ENCODE measurements around the gene POP7. TPM values are rescaled to one million over a fixed set of nuclear protein-coding genes. Genes with fewer than 3 reads are reported as not detected.

POP7 gene
- total and polyA plus RNA-seq, 2 experiments from 2014 or later = 39.2 to 48.7 TPM

- Histone ChIP-seq H3K9me2 (replicated peaks; ENCODE audit: insufficient read depth) (no peaks in the 10 kb centered on the region), H3K9me3 (ENCODE audit: low read depth) (no peaks in the 10 kb centered on the region), H3K4me2 (no peak overlapping the region), H3K27me3 (no peaks in the 10 kb centered on the region), H3K4me3 (no peak overlapping the region), H3K79me2 (peaks cover 36% of the 10 kb centered on the region), H4K20me1 (ENCODE audit: insufficient read depth, poor library complexity, severe bottlenecking) (peaks cover 37% of the 10 kb centered on the region), H3K36me3 (replicated peaks; ENCODE audit: insufficient read depth, low read depth) (no peaks in the 10 kb centered on the region), H3K27ac (no peak overlapping the region), H2AFZ (no peak overlapping the region), H3K4me1 (ENCODE audit: insufficient read depth) (no peaks in the 10 kb centered on the region)
- no peak for DNase-seq (ENCODE audit: low spot score)
- 90% methylated on average over 16 of the region's 17 CpGs for WGBS (ENCODE audit: low lambda C conversion rate, missing lambda C conversion rate)
- TF ChIP-seq EZH2 (IDR thresholded peaks at IDR 0.05; ENCODE audit: borderline replicate concordance) (no peak), EZH2phosphoT487 (IDR thresholded peaks at IDR 0.05; ENCODE audit: low read depth, severe bottlenecking, unreplicated experiment) (no peak), CTCF (IDR thresholded peaks at IDR 0.05; ENCODE audit: poor library complexity) (no peak)
Measured at GRCh38 chr7:100685631-100686145, 20.2 kb upstream of the POP7 start.

GRCh38 chr7:100686201-100686821 lies 19.6 kb upstream of the POP7 start:
- H3K9me2 ChIP-seq (replicated peaks; ENCODE audit: insufficient read depth) = no peaks in the 10 kb centered on the region
- H3K4me1 ChIP-seq (ENCODE audit: insufficient read depth) = peaks cover 2% of the 10 kb centered on the region
- no peak overlapping the region for H3K4me2 ChIP-seq
- no peaks in the 10 kb centered on the region for H3K9me3 ChIP-seq (ENCODE audit: low read depth)
- DNase-seq (ENCODE audit: low spot score) = peak; percentile 4
- no peak overlapping the region for H2AFZ ChIP-seq
- peaks cover 43% of the 10 kb centered on the region for H3K79me2 ChIP-seq
- peaks cover 43% of the 10 kb centered on the region for H4K20me1 ChIP-seq (ENCODE audit: insufficient read depth, poor library complexity, severe bottlenecking)
- no peaks in the 10 kb centered on the region for H3K27me3 ChIP-seq
- 91% methylated on average over 26 of the region's 33 CpGs for WGBS (ENCODE audit: low lambda C conversion rate, missing lambda C conversion rate)
- H3K27ac ChIP-seq = no peak overlapping the region
- H3K36me3 ChIP-seq (replicated peaks; ENCODE audit: insufficient read depth, low read depth) = no peaks in the 10 kb centered on the region
- no peak overlapping the region for H3K4me3 ChIP-seq
- TF ChIP-seq EZH2phosphoT487 (IDR thresholded peaks at IDR 0.05; ENCODE audit: low read depth, severe bottlenecking, unreplicated experiment) (no peak), EZH2 (IDR thresholded peaks at IDR 0.05; ENCODE audit: borderline replicate concordance) (no peak), CTCF (IDR thresholded peaks at IDR 0.05; ENCODE audit: poor library complexity) (no peak)

- Histone ChIP-seq H4K20me1 (ENCODE audit: insufficient read depth, poor library complexity, severe bottlenecking) (peaks cover 46% of the 10 kb centered on the region), H2AFZ (no peak overlapping the region), H3K4me3 (no peak overlapping the region), H3K9me3 (ENCODE audit: low read depth) (no peaks in the 10 kb centered on the region), H3K36me3 (replicated peaks; ENCODE audit: insufficient read depth, low read depth) (no peaks in the 10 kb centered on the region), H3K27ac (no peak overlapping the region), H3K27me3 (no peaks in the 10 kb centered on the region), H3K9me2 (replicated peaks; ENCODE audit: insufficient read depth) (no peaks in the 10 kb centered on the region), H3K79me2 (peaks cover 47% of the 10 kb centered on the region), H3K4me1 (ENCODE audit: insufficient read depth) (peaks cover 4% of the 10 kb centered on the region), H3K4me2 (no peak overlapping the region)
- 93% methylated on average over 17 of the region's 17 CpGs for WGBS (ENCODE audit: low lambda C conversion rate, missing lambda C conversion rate)
- no peak for DNase-seq (ENCODE audit: low spot score)
- no peak for TF ChIP-seq EZH2 (IDR thresholded peaks at IDR 0.05; ENCODE audit: borderline replicate concordance)
- no peak for TF ChIP-seq EZH2phosphoT487 (IDR thresholded peaks at IDR 0.05; ENCODE audit: low read depth, severe bottlenecking, unreplicated experiment)
- TF ChIP-seq CTCF (IDR thresholded peaks at IDR 0.05; ENCODE audit: poor library complexity) = no peak
Measured at GRCh38 chr7:100686822-100687211, 19.1 kb upstream of the POP7 start.

Data from hepatocyte (in vitro differentiated cells).